ENCODE results near the gene RRP9. TPM values are rescaled to one million over a fixed set of nuclear protein-coding genes. Genes with fewer than 3 reads are reported as not detected.

The RRP9 gene
- total and polyA plus RNA-seq, 4 experiments from 2014 or later, result 15.2 to 20.7 (median 18.3) TPM

- Histone ChIP-seq H3K9me3 (ENCODE audit: control insufficient read depth in 1 of 2, low read length in 2 of 2) (no peaks in the 10 kb centered on the region), H3K27me3 (ENCODE audit: insufficient read depth, low read length) (no peaks in the 10 kb centered on the region), H3K36me3 (ENCODE audit: insufficient read depth, low read length) (peaks cover 53% of the 10 kb centered on the region), H3K4me1 (ENCODE audit: insufficient read depth, low read length) (peaks cover 3% of the 10 kb centered on the region), H3K4me3 (ENCODE audit: low read length in 2 of 2) (no peak overlapping the region), H3K27ac (ENCODE audit: low read depth, low read length) (no peak overlapping the region)
- Mint-ChIP-seq H3K27me3 (no peaks in the 10 kb centered on the region), H3K4me1 (peaks cover 3 to 5% (median 4%) of the 10 kb centered on the region in 4 donors), H3K36me3 (peaks cover 40 to 69% of the 10 kb centered on the region in 2 donors), H3K4me3 (no peak overlapping the region), H3K27ac (no peak overlapping the region), H3K9me3 (peaks cover 0 to 2% (median 0%) of the 10 kb centered on the region in 8 donors)
- intact Hi-C loops (cut with micrococcal nuclease), result no loop called here
- ChIA-PET POLR2A (ENCODE audit: partially characterized antibody) (interaction anchor here (1.2 kb wide), 1 partner anchor 40 kb away, joined by 4 read pairs; the partner anchor contains the start of gene ABHD14B), CTCF (ENCODE audit: partially characterized antibody) (no interaction called here)
- DNase-seq, result no peak
Observed at GRCh38 chr3:51934139-51934850, 7.4 kb downstream of the RRP9 start.

GRCh38 chr3:51933471-51934138 is 8.1 kb downstream of the RRP9 start:
- Mint-ChIP-seq H3K4me1 (peaks cover 0 to 5% (median under 1%) of the 10 kb centered on the region in 4 donors), H3K4me3 (no peak overlapping the region), H3K27ac (no peak overlapping the region), H3K9me3 (peaks cover 0 to 2% (median 0%) of the 10 kb centered on the region in 8 donors), H3K36me3 (peaks cover 36 to 65% of the 10 kb centered on the region in 2 donors), H3K27me3 (no peaks in the 10 kb centered on the region)
- ChIA-PET CTCF (ENCODE audit: partially characterized antibody) (interaction anchor here (1.5 kb wide), 1 partner anchor 68 kb away, joined by 5 read pairs; no protein-coding TSS in a partner anchor), POLR2A (ENCODE audit: partially characterized antibody) (interaction anchor here (1.0 kb wide), 1 partner anchor 8 kb away, joined by 3 read pairs; the partner anchor contains the start of gene RRP9)
- no peak overlapping the region for H3K4me3 ChIP-seq (ENCODE audit: low read length in 2 of 2)
- no peaks in the 10 kb centered on the region for H3K4me1 ChIP-seq (ENCODE audit: insufficient read depth, low read length)
- no peaks in the 10 kb centered on the region for H3K27me3 ChIP-seq (ENCODE audit: insufficient read depth, low read length)
- H3K36me3 ChIP-seq (ENCODE audit: insufficient read depth, low read length), result peaks cover 50% of the 10 kb centered on the region
- H3K27ac ChIP-seq (ENCODE audit: low read depth, low read length), result no peak overlapping the region
- intact Hi-C loops (cut with micrococcal nuclease), result no loop called here
- no peak for DNase-seq
- H3K9me3 ChIP-seq (ENCODE audit: control insufficient read depth in 1 of 2, low read length in 2 of 2), result no peaks in the 10 kb centered on the region

- Mint-ChIP-seq H3K27me3 (no peaks in the 10 kb centered on the region), H3K4me1 (no peaks in the 10 kb centered on the region), H3K4me3 (no peak overlapping the region), H3K36me3 (peaks cover 36 to 57% of the 10 kb centered on the region in 2 donors), H3K9me3 (peaks cover 0 to 2% (median 0%) of the 10 kb centered on the region in 8 donors), H3K27ac (peak overlapping the region in 2 of 7 donors; percentile 7 to 29)
- Histone ChIP-seq H3K9me3 (ENCODE audit: control insufficient read depth in 1 of 2, low read length in 2 of 2) (no peaks in the 10 kb centered on the region), H3K27ac (ENCODE audit: low read depth, low read length) (no peak overlapping the region), H3K4me3 (ENCODE audit: low read length in 2 of 2) (no peak overlapping the region), H3K27me3 (ENCODE audit: insufficient read depth, low read length) (no peaks in the 10 kb centered on the region), H3K4me1 (ENCODE audit: insufficient read depth, low read length) (no peaks in the 10 kb centered on the region), H3K36me3 (ENCODE audit: insufficient read depth, low read length) (peaks cover 41% of the 10 kb centered on the region)
- ChIA-PET POLR2A (ENCODE audit: partially characterized antibody) (interaction anchor here (1.0 kb wide), 1 partner anchor 9 kb away, joined by 3 read pairs; the partner anchor contains the start of gene RRP9), CTCF (ENCODE audit: partially characterized antibody) (interaction anchor here (1.5 kb wide), 1 partner anchor 69 kb away, joined by 5 read pairs; no protein-coding TSS in a partner anchor)
- no peak for DNase-seq
- intact Hi-C loops (cut with micrococcal nuclease), result no loop called here
Observed at GRCh38 chr3:51932471-51933370, 9.0 kb downstream of the RRP9 start.

- no peaks in the 10 kb centered on the region for H3K27me3 ChIP-seq (ENCODE audit: insufficient read depth, low read length)
- H3K27ac Mint-ChIP-seq, result no peak overlapping the region
- no peaks in the 10 kb centered on the region for H3K4me1 Mint-ChIP-seq
- H3K9me3 ChIP-seq (ENCODE audit: control insufficient read depth in 1 of 2, low read length in 2 of 2), result no peaks in the 10 kb centered on the region
- no peak for DNase-seq
- no peak overlapping the region for H3K4me3 Mint-ChIP-seq
- POLR2A ChIA-PET (ENCODE audit: partially characterized antibody), result interaction anchor here (1.1 kb wide), 1 partner anchor 10 kb away, joined by 3 read pairs; the partner anchor contains the start of gene RRP9
- intact Hi-C loops (cut with micrococcal nuclease), result no loop called here
- H3K36me3 ChIP-seq (ENCODE audit: insufficient read depth, low read length), result peaks cover 34% of the 10 kb centered on the region
- peaks cover 0 to 2% (median 0%) of the 10 kb centered on the region in 8 donors for H3K9me3 Mint-ChIP-seq
- H3K27ac ChIP-seq (ENCODE audit: low read depth, low read length), result no peak overlapping the region
- no peak overlapping the region for H3K4me3 ChIP-seq (ENCODE audit: low read length in 2 of 2)
- H3K27me3 Mint-ChIP-seq, result no peaks in the 10 kb centered on the region
- no peaks in the 10 kb centered on the region for H3K4me1 ChIP-seq (ENCODE audit: insufficient read depth, low read length)
- H3K36me3 Mint-ChIP-seq, result peaks cover 31 to 47% of the 10 kb centered on the region in 2 donors
- CTCF ChIA-PET (ENCODE audit: partially characterized antibody), result no interaction called here
Observed at GRCh38 chr3:51931756-51932155, 9.9 kb downstream of the RRP9 start.

GRCh38 chr3:51930439-51930838 is 11.3 kb downstream of the RRP9 start:
- H3K9me3 ChIP-seq (ENCODE audit: control insufficient read depth in 1 of 2, low read length in 2 of 2), result no peaks in the 10 kb centered on the region
- intact Hi-C loops (cut with micrococcal nuclease), result no loop called here
- ChIA-PET CTCF (ENCODE audit: partially characterized antibody) (no interaction called here), POLR2A (ENCODE audit: partially characterized antibody) (interaction anchor here (1.1 kb wide), 1 partner anchor 11 kb away, joined by 3 read pairs; the partner anchor contains the start of gene RRP9)
- H3K27ac ChIP-seq (ENCODE audit: low read depth, low read length), result no peak overlapping the region
- no peaks in the 10 kb centered on the region for H3K4me1 ChIP-seq (ENCODE audit: insufficient read depth, low read length)
- no peak overlapping the region for H3K4me3 ChIP-seq (ENCODE audit: low read length in 2 of 2)
- no peaks in the 10 kb centered on the region for H3K4me1 Mint-ChIP-seq
- no peaks in the 10 kb centered on the region for H3K27me3 Mint-ChIP-seq
- H3K36me3 Mint-ChIP-seq, result peaks cover 26 to 36% of the 10 kb centered on the region in 2 donors
- peaks cover 0 to 2% (median 0%) of the 10 kb centered on the region in 8 donors for H3K9me3 Mint-ChIP-seq
- H3K4me3 Mint-ChIP-seq, result no peak overlapping the region
- H3K27me3 ChIP-seq (ENCODE audit: insufficient read depth, low read length), result no peaks in the 10 kb centered on the region
- H3K27ac Mint-ChIP-seq, result no peak overlapping the region
- H3K36me3 ChIP-seq (ENCODE audit: insufficient read depth, low read length), result peaks cover 21% of the 10 kb centered on the region
- no peak for DNase-seq

- H3K9me3 ChIP-seq (ENCODE audit: control insufficient read depth in 1 of 2, low read length in 2 of 2), result no peaks in the 10 kb centered on the region
- H3K27ac Mint-ChIP-seq, result peak overlapping the region in 1 of 7 donors; percentile 60
- H3K27me3 ChIP-seq (ENCODE audit: insufficient read depth, low read length), result no peaks in the 10 kb centered on the region
- H3K4me1 Mint-ChIP-seq, result no peaks in the 10 kb centered on the region
- intact Hi-C loops (cut with micrococcal nuclease), result no loop called here
- ChIA-PET CTCF (ENCODE audit: partially characterized antibody) (no interaction called here), POLR2A (ENCODE audit: partially characterized antibody) (no interaction called here)
- H3K4me3 ChIP-seq (ENCODE audit: low read length in 2 of 2), result no peak overlapping the region
- H3K4me1 ChIP-seq (ENCODE audit: insufficient read depth, low read length), result no peaks in the 10 kb centered on the region
- no peak overlapping the region for H3K27ac ChIP-seq (ENCODE audit: low read depth, low read length)
- DNase-seq, result no peak
- peaks cover 0 to 2% (median 0%) of the 10 kb centered on the region in 8 donors for H3K9me3 Mint-ChIP-seq
- peaks cover 18 to 27% of the 10 kb centered on the region in 2 donors for H3K36me3 Mint-ChIP-seq
- H3K27me3 Mint-ChIP-seq, result no peaks in the 10 kb centered on the region
- H3K36me3 ChIP-seq (ENCODE audit: insufficient read depth, low read length), result peaks cover 13% of the 10 kb centered on the region
- no peak overlapping the region for H3K4me3 Mint-ChIP-seq
Observed at GRCh38 chr3:51929420-51930003, 12.2 kb downstream of the RRP9 start.
